Retinal pigment epithelial cell (primary cell): ENCODE data around the gene PAK2.
A peak's percentile ranks its signal among the peaks of the same experiment; 100 is the strongest.

Experiments used
- DNase-seq: peaks from one replicate; pipeline ENCODE4 v3.0.0-alpha.2; 2010; ENCODE audit warnings: low read depth
- H3K4me3 ChIP-seq: 2 replicates; pipeline ENCODE4 v1.5.1; 2011; ENCODE audit warnings: mild to moderate bottlenecking, low read length, control low read depth, moderate library complexity
- CTCF ChIP-seq: conservative IDR thresholded peaks from 2 replicates; pipeline ENCODE4 v1.5.1; 2011; ENCODE audit warnings: low read depth, low read length, control low read depth, inconsistent platforms

PAK2 gene

GRCh38 chr3:196796317-196796716 lies 56.7 kb downstream of the PAK2 start:
- no peak for DNase-seq

GRCh38 chr3:196800742-196801434 lies 61.2 kb downstream of the PAK2 start:
- no peak for DNase-seq
- no peak for TF ChIP-seq CTCF
- H3K4me3 ChIP-seq: no peak overlapping the region

More at GRCh38 chr3:196796317-196796716, 56.7 kb downstream of the PAK2 start:
- H3K4me3 ChIP-seq: no peak overlapping the region
- no peak for TF ChIP-seq CTCF

GRCh38 chr3:196803891-196804468 lies 64.3 kb downstream of the PAK2 start:
- no peak for TF ChIP-seq CTCF
- no peak for DNase-seq
- no peak overlapping the region for H3K4me3 ChIP-seq

GRCh38 chr3:196804773-196805172 lies 65.1 kb downstream of the PAK2 start:
- no peak for DNase-seq
- no peak overlapping the region for H3K4me3 ChIP-seq
- TF ChIP-seq CTCF: no peak

GRCh38 chr3:196810963-196811581 lies 71.4 kb downstream of the PAK2 start:
- DNase-seq: no peak
- no peak overlapping the region for H3K4me3 ChIP-seq
- TF ChIP-seq CTCF: no peak

- no peak for TF ChIP-seq CTCF
- no peak overlapping the region for H3K4me3 ChIP-seq
- no peak for DNase-seq
These were observed 73.2 kb downstream of the PAK2 start for GRCh38 chr3:196812853-196813252.

GRCh38 chr3:196813903-196814302 lies 74.2 kb downstream of the PAK2 start:
- peak; percentile 5 for DNase-seq
- H3K4me3 ChIP-seq: no peak overlapping the region
- no peak for TF ChIP-seq CTCF
